Tibial artery (tissue), 4 donors: ENCODE measurements around the gene SLX9.
A peak's percentile ranks its signal among the peaks of the same experiment; 100 is the strongest.

Source experiments
- DNase-seq, 2 donors: peaks; one replicate each; pipeline ENCODE4 v3.0.0-alpha.2; 2019
- H3K27ac ChIP-seq, 2 donors: fragments of 200-600 bp; sonication (generic) in 1 of 2; 1 replicate in 1 of 2; 2 replicates in 1 of 2; pipeline ENCODE4 v1.5.1; 2018 to 2019; ENCODE audit warnings: mild to moderate bottlenecking in 1 of 2
- H3K27me3 ChIP-seq, 2 donors: fragments of 200-600 bp; sonication (generic) in 1 of 2; one replicate each; pipeline versions ENCODE4 v1.5.1 to v1.6.0; 2016 to 2019
- H3K36me3 ChIP-seq, 3 donors: fragments of 200-600 bp; sonication (generic) in 2 of 3; one replicate each; pipeline ENCODE4 v1.5.1; 2016 to 2019; ENCODE audit warnings: mild to moderate bottlenecking in 2 of 3
- H3K4me1 ChIP-seq, 4 donors: fragments of 200-600 bp; sonication (generic) in 2 of 4; 1 replicate in 3 of 4; 2 replicates in 1 of 4; pipeline ENCODE4 v1.5.1; 2016 to 2019
- H3K4me3 ChIP-seq, 2 donors: fragments of 200-600 bp; sonication (generic) in 1 of 2; 1 replicate in 1 of 2; 2 replicates in 1 of 2; pipeline ENCODE4 v1.5.1; 2018 to 2019; ENCODE audit warnings: mild to moderate bottlenecking in 2 of 2
- H3K9me3 ChIP-seq, 3 donors: fragments of 200-600 bp; sonication (generic) in 1 of 3; one replicate each; pipeline ENCODE4 v1.5.1; 2016 to 2019
- intact Hi-C: fragments of 100-400 bp; cut with DNase I; formaldehyde crosslinking; loops from one replicate; pipeline ENCODE4 v1.15.0; 2023; ENCODE audit warnings: low total_unique reads
- TF ChIP-seq, protein P1 (sequence below), 2 experiments: fragments of 200-600 bp in 1 of 2; fragments of 450-650 bp in 1 of 2; IDR thresholded peaks; one replicate each; pipeline ENCODE4 v1.5.1; 2017 to 2019; ENCODE audit warnings: antibody characterized with exemption in 2 of 2, mild to moderate bottlenecking in 1 of 2, moderate library complexity in 1 of 2

The SLX9 gene

DNA sequence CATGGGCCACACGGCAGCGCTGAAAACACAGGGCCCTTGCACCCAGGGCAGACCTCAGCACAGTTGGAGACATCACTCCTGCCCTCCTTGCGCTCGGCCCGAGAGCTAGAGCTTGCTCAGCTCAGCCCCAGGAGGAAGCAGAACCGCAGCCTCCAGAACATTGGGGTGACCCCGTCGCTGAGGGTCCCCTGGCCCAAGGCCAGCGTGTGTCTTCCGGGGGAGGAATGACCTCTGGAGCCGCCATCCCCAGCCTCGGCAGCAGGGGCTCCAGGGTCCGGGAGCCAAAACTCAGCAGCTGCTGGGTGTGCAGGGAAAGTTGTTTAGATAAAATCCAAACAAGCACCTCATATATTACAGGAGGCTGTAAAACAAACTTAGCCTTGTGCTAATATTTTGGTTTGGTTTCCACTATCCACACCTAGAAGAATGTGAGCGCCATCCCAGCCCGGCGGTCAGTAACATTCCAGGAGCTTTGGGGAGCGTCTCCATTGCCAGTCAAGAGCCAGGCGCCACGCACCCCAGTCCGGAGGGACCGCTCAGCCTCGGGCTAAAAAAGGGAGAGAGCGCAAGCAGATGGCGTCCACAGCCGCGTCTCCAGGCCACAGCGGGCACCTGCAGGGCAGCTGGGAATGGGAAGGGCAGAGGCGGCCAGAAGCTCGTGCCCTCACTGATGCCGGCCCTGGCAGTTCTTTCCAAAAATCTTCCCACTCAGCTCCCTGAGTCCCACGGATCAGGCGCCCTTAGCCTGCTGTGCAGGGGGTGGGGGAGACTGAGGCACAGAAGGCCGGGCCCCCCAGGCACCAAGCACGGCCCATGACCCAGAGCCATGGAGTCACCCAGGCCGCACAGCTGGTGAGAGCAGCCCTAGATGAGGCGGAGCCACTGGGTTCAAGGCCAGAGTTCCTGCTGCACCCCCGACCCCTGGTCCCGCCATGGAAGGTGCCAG, 52.0 kb downstream of the SLX9 start:
- Histone ChIP-seq H3K4me1 (peaks cover 0 to 73% (median 45%) of the 10 kb centered on the region in 4 donors), H3K27me3 (no peaks in the 10 kb centered on the region), H3K4me3 (no peak overlapping the region), H3K9me3 (no peaks in the 10 kb centered on the region), H3K27ac (peak overlapping the region; percentile 70 to 78), H3K36me3 (no peaks in the 10 kb centered on the region)
- TF ChIP-seq, protein P1, sequence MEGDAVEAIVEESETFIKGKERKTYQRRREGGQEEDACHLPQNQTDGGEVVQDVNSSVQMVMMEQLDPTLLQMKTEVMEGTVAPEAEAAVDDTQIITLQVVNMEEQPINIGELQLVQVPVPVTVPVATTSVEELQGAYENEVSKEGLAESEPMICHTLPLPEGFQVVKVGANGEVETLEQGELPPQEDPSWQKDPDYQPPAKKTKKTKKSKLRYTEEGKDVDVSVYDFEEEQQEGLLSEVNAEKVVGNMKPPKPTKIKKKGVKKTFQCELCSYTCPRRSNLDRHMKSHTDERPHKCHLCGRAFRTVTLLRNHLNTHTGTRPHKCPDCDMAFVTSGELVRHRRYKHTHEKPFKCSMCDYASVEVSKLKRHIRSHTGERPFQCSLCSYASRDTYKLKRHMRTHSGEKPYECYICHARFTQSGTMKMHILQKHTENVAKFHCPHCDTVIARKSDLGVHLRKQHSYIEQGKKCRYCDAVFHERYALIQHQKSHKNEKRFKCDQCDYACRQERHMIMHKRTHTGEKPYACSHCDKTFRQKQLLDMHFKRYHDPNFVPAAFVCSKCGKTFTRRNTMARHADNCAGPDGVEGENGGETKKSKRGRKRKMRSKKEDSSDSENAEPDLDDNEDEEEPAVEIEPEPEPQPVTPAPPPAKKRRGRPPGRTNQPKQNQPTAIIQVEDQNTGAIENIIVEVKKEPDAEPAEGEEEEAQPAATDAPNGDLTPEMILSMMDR (IDR thresholded peaks at IDR 0.05): no peak
- intact Hi-C loops: no loop called here
- peak in 1 of 2 donors; percentile 69 for DNase-seq

GRCh38 chr21:44992608-44993031, 52.8 kb downstream of the SLX9 start:
- Histone ChIP-seq H3K27ac (peak overlapping the region; percentile 70 to 78), H3K4me3 (no peak overlapping the region), H3K27me3 (no peaks in the 10 kb centered on the region), H3K36me3 (no peaks in the 10 kb centered on the region), H3K9me3 (no peaks in the 10 kb centered on the region), H3K4me1 (peaks cover 0 to 75% (median 48%) of the 10 kb centered on the region in 4 donors)
- TF ChIP-seq, protein P1 (IDR thresholded peaks at IDR 0.05): no peak
- intact Hi-C loops: no loop called here
- peak in 1 of 2 donors; percentile 66 for DNase-seq

GRCh38 chr21:44993321-44994046, 53.7 kb downstream of the SLX9 start:
- peak overlapping the region; percentile 70 to 78 for H3K27ac ChIP-seq
- intact Hi-C loops: no loop called here
- no peaks in the 10 kb centered on the region for H3K27me3 ChIP-seq
- H3K4me1 ChIP-seq: peaks cover 0 to 84% (median 57%) of the 10 kb centered on the region in 4 donors
- TF ChIP-seq, protein P1 (IDR thresholded peaks at IDR 0.05): no peak
- peak in 1 of 2 donors; percentile 66 for DNase-seq
- H3K36me3 ChIP-seq: no peaks in the 10 kb centered on the region
- no peak overlapping the region for H3K4me3 ChIP-seq
- H3K9me3 ChIP-seq: no peaks in the 10 kb centered on the region

- TF ChIP-seq, protein P1 (IDR thresholded peaks at IDR 0.05): no peak
- H3K4me1 ChIP-seq: peaks cover 0 to 85% (median 62%) of the 10 kb centered on the region in 4 donors
- peak in 1 of 2 donors; percentile 75 for DNase-seq
- no peaks in the 10 kb centered on the region for H3K36me3 ChIP-seq
- H3K27ac ChIP-seq: peak overlapping the region; percentile 70 to 78
- no peaks in the 10 kb centered on the region for H3K9me3 ChIP-seq
- no peak overlapping the region for H3K4me3 ChIP-seq
- no peaks in the 10 kb centered on the region for H3K27me3 ChIP-seq
- intact Hi-C loops: no loop called here
Measured at GRCh38 chr21:44994047-44994694, 54.3 kb downstream of the SLX9 start.

- no peaks in the 10 kb centered on the region for H3K27me3 ChIP-seq
- no peak overlapping the region for H3K4me3 ChIP-seq
- H3K4me1 ChIP-seq: peaks cover 0 to 90% (median 68%) of the 10 kb centered on the region in 4 donors
- intact Hi-C loops: no loop called here
- H3K27ac ChIP-seq: peak overlapping the region; percentile 70 to 78
- TF ChIP-seq, protein P1 (IDR thresholded peaks at IDR 0.05): no peak
- H3K9me3 ChIP-seq: no peaks in the 10 kb centered on the region
- peak; percentile 54 to 84 for DNase-seq
- H3K36me3 ChIP-seq: no peaks in the 10 kb centered on the region
Measured at GRCh38 chr21:44994695-44995342, 55.0 kb downstream of the SLX9 start.
